GM12891 (cell line): ENCODE measurements around the gene ADAMTS20. TPM values are rescaled to one million over a fixed set of nuclear protein-coding genes. Genes with fewer than 3 reads are reported as not detected.
A peak's percentile ranks its signal among the peaks of the same experiment; 100 is the strongest.

Experiments
- DNase-seq: peaks from one replicate; pipeline ENCODE4 v3.0.0; 2011; ENCODE audit warnings: low spot score; ENCODE audit not compliant: insufficient read length
- FAIRE-seq: peaks from 2 replicates; lab custom pipeline; 2011; peaks lifted over from hg19 to GRCh38; lab: Jason Lieb, UNC
- PAX5 ChIP-seq: IDR thresholded peaks from 2 replicates; pipeline ENCODE4 v1.6.1; 2011; ENCODE audit warnings: low read length, moderate library complexity, mild to moderate bottlenecking; ENCODE audit not compliant: insufficient read depth, severe bottlenecking
- POLR2A ChIP-seq: IDR thresholded peaks from 2 replicates; pipeline ENCODE4 v1.6.1; 2011; ENCODE audit warnings: low read depth, low read length, control low read depth
- POLR2AphosphoS5 ChIP-seq: IDR thresholded peaks from 2 replicates; pipeline ENCODE4 v1.6.1; 2011; ENCODE audit warnings: low read depth, low read length, control low read depth
- POU2F2 ChIP-seq: IDR thresholded peaks from 2 replicates; pipeline ENCODE4 v1.6.1; 2011; ENCODE audit warnings: low read depth, mild to moderate bottlenecking, control low read depth, low read length, moderate library complexity
- SPI1 ChIP-seq: IDR thresholded peaks from 2 replicates; pipeline ENCODE4 v1.6.1; 2011; ENCODE audit warnings: low read depth, low read length, control low read depth
- TAF1 ChIP-seq: IDR thresholded peaks from 2 replicates; pipeline ENCODE4 v1.6.1; 2011; ENCODE audit warnings: low read depth, low read length, control low read depth
- polyA plus RNA-seq: library from polyadenylated mRNA; unstranded; fragments of >200 nt; gene quantifications from one replicate; pipeline ENCODE4 v1.2.1, GENCODE V29; 2012; ENCODE audit warnings: low read depth, missing spikeins, inconsistent platforms; ENCODE audit not compliant: missing spikeins

Gene ADAMTS20, protein sequence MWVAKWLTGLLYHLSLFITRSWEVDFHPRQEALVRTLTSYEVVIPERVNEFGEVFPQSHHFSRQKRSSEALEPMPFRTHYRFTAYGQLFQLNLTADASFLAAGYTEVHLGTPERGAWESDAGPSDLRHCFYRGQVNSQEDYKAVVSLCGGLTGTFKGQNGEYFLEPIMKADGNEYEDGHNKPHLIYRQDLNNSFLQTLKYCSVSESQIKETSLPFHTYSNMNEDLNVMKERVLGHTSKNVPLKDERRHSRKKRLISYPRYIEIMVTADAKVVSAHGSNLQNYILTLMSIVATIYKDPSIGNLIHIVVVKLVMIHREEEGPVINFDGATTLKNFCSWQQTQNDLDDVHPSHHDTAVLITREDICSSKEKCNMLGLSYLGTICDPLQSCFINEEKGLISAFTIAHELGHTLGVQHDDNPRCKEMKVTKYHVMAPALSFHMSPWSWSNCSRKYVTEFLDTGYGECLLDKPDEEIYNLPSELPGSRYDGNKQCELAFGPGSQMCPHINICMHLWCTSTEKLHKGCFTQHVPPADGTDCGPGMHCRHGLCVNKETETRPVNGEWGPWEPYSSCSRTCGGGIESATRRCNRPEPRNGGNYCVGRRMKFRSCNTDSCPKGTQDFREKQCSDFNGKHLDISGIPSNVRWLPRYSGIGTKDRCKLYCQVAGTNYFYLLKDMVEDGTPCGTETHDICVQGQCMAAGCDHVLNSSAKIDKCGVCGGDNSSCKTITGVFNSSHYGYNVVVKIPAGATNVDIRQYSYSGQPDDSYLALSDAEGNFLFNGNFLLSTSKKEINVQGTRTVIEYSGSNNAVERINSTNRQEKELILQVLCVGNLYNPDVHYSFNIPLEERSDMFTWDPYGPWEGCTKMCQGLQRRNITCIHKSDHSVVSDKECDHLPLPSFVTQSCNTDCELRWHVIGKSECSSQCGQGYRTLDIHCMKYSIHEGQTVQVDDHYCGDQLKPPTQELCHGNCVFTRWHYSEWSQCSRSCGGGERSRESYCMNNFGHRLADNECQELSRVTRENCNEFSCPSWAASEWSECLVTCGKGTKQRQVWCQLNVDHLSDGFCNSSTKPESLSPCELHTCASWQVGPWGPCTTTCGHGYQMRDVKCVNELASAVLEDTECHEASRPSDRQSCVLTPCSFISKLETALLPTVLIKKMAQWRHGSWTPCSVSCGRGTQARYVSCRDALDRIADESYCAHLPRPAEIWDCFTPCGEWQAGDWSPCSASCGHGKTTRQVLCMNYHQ (N-terminal part only)
- polyA plus RNA-seq, result not detected

- FAIRE-seq, result no peak
- DNase-seq, result no peak
- TF ChIP-seq SPI1, result no peak
- TF ChIP-seq POU2F2, result no peak
- TF ChIP-seq POLR2A, result no peak
- TF ChIP-seq PAX5, result no peak
- no peak for TF ChIP-seq POLR2AphosphoS5
- TF ChIP-seq TAF1, result no peak
Observed at GRCh38 chr12:43551971-43552559, at the start of gene ADAMTS20. Gene ADAMTS20, minus strand, starts transcription at chr12:43552203. Its CDS starts 282 bp downstream, at chr12:43551921.

DNA sequence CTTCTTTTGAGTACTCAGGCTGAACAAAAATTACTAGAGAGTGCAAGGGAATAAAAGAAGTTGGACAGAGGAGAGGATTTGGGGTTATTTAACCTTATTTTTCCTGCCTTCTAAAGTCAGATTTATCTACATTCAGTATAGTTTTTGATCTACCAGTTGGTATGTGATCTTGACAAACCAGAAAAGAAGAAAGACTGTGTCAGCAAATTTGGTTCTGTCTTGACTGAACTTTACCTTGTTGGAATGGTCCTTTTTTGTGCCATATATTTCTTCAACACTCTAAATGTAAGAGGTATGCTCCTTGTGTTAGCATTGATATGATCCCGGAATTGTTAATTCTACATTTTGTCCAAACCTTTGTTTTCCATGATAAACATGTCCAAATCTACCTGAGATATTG is 47.7 kb upstream of the ADAMTS20 start:
- no peak for FAIRE-seq
- TF ChIP-seq TAF1 (no peak), PAX5 (no peak), POLR2AphosphoS5 (no peak), POU2F2 (no peak), SPI1 (no peak), POLR2A (no peak)
- no peak for DNase-seq

DNA sequence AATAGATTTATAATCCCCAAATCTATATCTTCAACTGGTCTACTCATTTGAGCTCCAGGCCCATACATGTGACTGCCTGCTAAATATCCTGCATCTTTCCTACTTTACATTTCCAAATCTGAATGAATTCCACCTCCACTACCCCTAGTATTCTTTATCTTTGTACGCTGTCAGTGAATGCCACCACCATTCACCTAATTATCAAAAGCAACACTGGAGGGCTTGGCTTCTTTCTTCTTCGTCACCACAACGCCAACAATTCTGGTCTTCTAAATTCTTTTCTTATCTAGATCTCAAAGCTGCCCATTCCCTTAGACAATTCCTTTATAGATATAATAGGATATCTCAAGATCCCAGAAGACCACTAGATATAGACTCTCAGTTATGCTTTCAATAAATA is 47.1 kb upstream of the ADAMTS20 start:
- FAIRE-seq (no peak), DNase-seq (no peak)
- TF ChIP-seq PAX5, result no peak
- no peak for TF ChIP-seq POLR2AphosphoS5
- no peak for TF ChIP-seq SPI1
- no peak for TF ChIP-seq TAF1
- no peak for TF ChIP-seq POLR2A
- TF ChIP-seq POU2F2, result no peak

DNA sequence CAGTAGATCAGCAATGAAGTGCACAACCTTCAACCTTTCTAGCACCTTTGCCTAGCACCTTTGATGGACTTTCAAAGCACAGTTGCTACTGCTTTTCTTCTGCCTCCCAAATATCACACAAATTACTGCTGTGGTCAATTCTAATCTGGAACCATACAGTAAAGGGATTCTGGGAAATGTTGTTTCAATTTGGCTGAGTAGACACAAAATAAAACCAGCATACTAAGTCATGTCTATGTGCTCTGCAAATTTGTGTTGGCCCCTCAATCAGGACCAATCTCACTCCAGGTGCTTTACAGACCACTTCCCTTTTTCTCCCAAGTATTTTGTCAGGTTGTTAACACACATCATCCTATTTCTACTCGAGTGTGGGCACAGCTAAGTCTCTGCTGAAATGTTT is 38.3 kb upstream of the ADAMTS20 start:
- no peak for DNase-seq
- TF ChIP-seq POLR2AphosphoS5 (no peak), POLR2A (no peak), TAF1 (no peak), SPI1 (peak; percentile 28; the same call in 1 of the 2 replicates), PAX5 (no peak)
- no peak for FAIRE-seq

DNA sequence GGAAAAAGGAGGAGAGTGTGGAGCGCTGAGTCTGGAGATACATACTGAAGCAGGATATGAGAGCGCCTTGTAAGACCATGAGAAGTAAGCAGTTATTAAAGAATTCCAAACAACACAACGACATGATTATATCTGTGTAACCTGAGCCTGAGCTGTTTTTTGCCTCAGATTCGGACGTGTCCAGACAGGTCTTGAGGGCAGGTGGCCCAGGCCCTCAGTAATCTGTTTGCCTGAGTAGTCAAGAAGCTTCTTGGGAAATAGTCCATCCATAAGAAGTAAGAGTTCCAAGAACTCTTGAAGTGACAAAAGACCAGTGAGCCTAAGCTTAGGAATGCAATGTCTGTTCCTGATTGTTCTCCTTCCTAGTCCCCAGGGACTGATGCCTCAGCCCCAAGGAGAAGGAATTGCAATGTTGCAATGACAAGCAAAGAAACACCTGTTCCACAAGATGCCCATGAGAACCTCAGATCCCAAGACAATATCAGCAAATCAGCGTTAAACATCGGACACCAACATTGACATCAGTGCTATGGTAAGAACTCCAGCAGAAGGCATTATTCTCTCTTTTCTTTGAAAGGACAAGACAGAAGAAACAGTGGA is 34.7 kb upstream of the ADAMTS20 start:
- DNase-seq, result no peak

DNA sequence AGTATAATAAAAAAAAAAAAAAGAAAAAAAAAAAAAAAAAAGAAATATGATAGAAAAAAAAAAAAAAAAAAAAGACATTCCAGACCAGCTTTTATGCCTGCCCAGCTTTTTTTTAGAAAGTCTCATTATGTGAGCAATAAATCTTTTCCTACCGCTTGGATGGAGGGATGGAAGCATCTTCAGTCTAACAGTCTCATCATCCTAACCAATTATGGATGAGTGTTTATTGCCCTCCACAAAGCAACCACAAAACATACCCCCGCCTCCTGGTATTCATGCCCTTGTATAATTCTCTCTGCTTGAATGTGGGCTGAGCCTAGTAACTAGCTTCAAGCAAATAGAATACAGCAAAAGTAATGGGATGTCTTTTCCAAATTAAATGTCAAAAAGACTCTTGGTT is 33.7 kb upstream of the ADAMTS20 start:
- no peak for FAIRE-seq
- no peak for DNase-seq
- TF ChIP-seq POU2F2, result no peak
- TF ChIP-seq POLR2AphosphoS5, result no peak

More for the DNA sequence above, 34.7 kb upstream of the ADAMTS20 start:
- no peak for TF ChIP-seq PAX5
- no peak for TF ChIP-seq POLR2A
- no peak for TF ChIP-seq POU2F2
- no peak for TF ChIP-seq SPI1
- TF ChIP-seq POLR2AphosphoS5, result no peak
- TF ChIP-seq TAF1, result no peak
- no peak for FAIRE-seq

GRCh38 chr12:43580601-43581000 is 28.6 kb upstream of the ADAMTS20 start:
- TF ChIP-seq SPI1, result no peak
- TF ChIP-seq PAX5, result no peak
- no peak for TF ChIP-seq POLR2A
- TF ChIP-seq POLR2AphosphoS5, result no peak
- no peak for TF ChIP-seq TAF1
- no peak for TF ChIP-seq POU2F2
- no peak for DNase-seq
- FAIRE-seq, result no peak

- TF ChIP-seq POLR2AphosphoS5 (no peak), TAF1 (no peak), PAX5 (no peak), SPI1 (no peak), POLR2A (no peak), POU2F2 (no peak)
- DNase-seq (no peak), FAIRE-seq (no peak)
Observed at GRCh38 chr12:43579206-43579605, 27.2 kb upstream of the ADAMTS20 start.
